A549 (cell line): ENCODE measurements around the gene GNG12. TPM values are rescaled to one million over a fixed set of nuclear protein-coding genes. Genes with fewer than 3 reads are reported as not detected.

Source experiments
- ATAC-seq, 2 experiments: fragments of 200-7000 bp in 1 of 2; fragments of >200 bp in 1 of 2; cut with Nextera tagmentation in 1 of 2; cut with Tn5 transposase in 1 of 2; 3 replicates each; pipeline versions ENCODE4 v1.8.0 to v1.9.1; 2018 to 2020; ENCODE audit warnings: mild to moderate bottlenecking in 1 of 2, moderate library complexity in 1 of 2
- CTCF ChIA-PET: fragments of 300-600 bp; sonication (Branson Sonifier 250); formaldehyde crosslinking; extraction: SDS; loops from one replicate; lab custom pipeline; 2021; ENCODE audit warnings: antibody characterized with exemption, inconsistent platforms; lab: Yijun Ruan, JAX
- POLR2A ChIA-PET: fragments of 350-600 bp; formaldehyde crosslinking; extraction: SDS; loops from one replicate; lab custom pipeline; 2021; ENCODE audit warnings: antibody characterized with exemption, inconsistent platforms; lab: Yijun Ruan, JAX
- DNase-seq, 2 experiments: peaks; one replicate each; pipeline versions ENCODE4 v3.0.0 to v3.0.0-alpha.2; 2011 to 2016; ENCODE audit warnings: low read depth in 1 of 2, low spot score in 1 of 2
- FAIRE-seq: peaks from 2 replicates; lab custom pipeline; 2011; peaks lifted over from hg19 to GRCh38; lab: Jason Lieb, UNC
- H3K27ac ChIP-seq, 2 experiments: fragments of >200 bp; sonication (Bioruptor Twin); formaldehyde crosslinking; 3 replicates each; pipeline ENCODE4 v1.5.1; 2016 to 2017
- H3K4me1 ChIP-seq: fragments of >200 bp; sonication (Bioruptor Twin); formaldehyde crosslinking; 3 replicates; pipeline ENCODE4 v1.6.1; 2016
- H3K4me2 ChIP-seq: fragments of >200 bp; sonication (Bioruptor Twin); formaldehyde crosslinking; 3 replicates; pipeline ENCODE4 v1.6.1; 2016
- H3K4me3 ChIP-seq: fragments of >200 bp; sonication (Bioruptor Twin); formaldehyde crosslinking; 3 replicates; pipeline ENCODE4 v1.5.1; 2016
- H3K9me3 ChIP-seq: fragments of >200 bp; sonication (Bioruptor Twin); formaldehyde crosslinking; 3 replicates; pipeline ENCODE4 v1.6.1; 2016
- BHLHE40 ChIP-seq: IDR thresholded peaks from 2 replicates; pipeline ENCODE4 v1.6.1; 2012; ENCODE audit warnings: low read depth, low read length, inconsistent platforms
- CBX2 ChIP-seq: fragments of 200-600 bp; sonication (generic); IDR thresholded peaks from 2 replicates; pipeline ENCODE4 v1.6.1; 2016; ENCODE audit warnings: low read depth, mild to moderate bottlenecking, borderline replicate concordance
- CEBPB ChIP-seq, 2 experiments: fragments of >200 bp in 1 of 2; sonication (Bioruptor Twin) in 1 of 2; formaldehyde crosslinking in 1 of 2; IDR thresholded peaks; 2 replicates each; pipeline ENCODE4 v1.6.1; 2012 to 2016
- CHD2 ChIP-seq: fragments of 150-350 bp; IDR thresholded peaks from 2 replicates; pipeline ENCODE4 v1.6.1; 2014; ENCODE audit warnings: low read length; ENCODE audit not compliant: partially characterized antibody
- EHMT2 ChIP-seq: fragments of 200-600 bp; sonication (generic); IDR thresholded peaks from 2 replicates; pipeline ENCODE4 v1.6.1; 2016; ENCODE audit warnings: antibody characterized with exemption, low read depth, mild to moderate bottlenecking, moderate library complexity
- ELK1 ChIP-seq: fragments of 150-350 bp; IDR thresholded peaks from 2 replicates; pipeline ENCODE4 v1.6.1; 2014; ENCODE audit warnings: low read depth, mild to moderate bottlenecking, low read length
- EP300 ChIP-seq, 2 experiments: fragments of >200 bp; sonication (Bioruptor Twin); formaldehyde crosslinking; IDR thresholded peaks; 2 replicates in 1 of 2; 3 replicates in 1 of 2; pipeline ENCODE4 v1.6.1; 2016 to 2017
- FOSL2 ChIP-seq, 2 experiments: fragments of 450-650 bp in 1 of 2; fragments of >200 bp in 1 of 2; sonication (Bioruptor Twin) in 1 of 2; formaldehyde crosslinking; IDR thresholded peaks; 2 replicates each; pipeline versions ENCODE4 v1.5.0 to v1.6.1; 2016 to 2020; ENCODE audit warnings: mild to moderate bottlenecking in 1 of 2, moderate library complexity in 1 of 2
- GATA3 ChIP-seq: IDR thresholded peaks from 2 replicates; pipeline ENCODE4 v1.6.1; 2012; ENCODE audit warnings: borderline replicate concordance
- HEYL ChIP-seq: fragments of 250-450 bp; sonication (Bioruptor Pico); IDR thresholded peaks from 2 replicates; pipeline ENCODE4 v1.8.0; 2021; ENCODE audit warnings: mild to moderate bottlenecking, moderate library complexity
- HMGXB4 ChIP-seq: fragments of 250-450 bp; sonication (Bioruptor Pico); IDR thresholded peaks from 2 replicates; pipeline ENCODE4 v1.5.0; 2021; ENCODE audit warnings: mild to moderate bottlenecking, moderate library complexity, borderline replicate concordance
- HOXB5 ChIP-seq: fragments of 250-450 bp; sonication (Bioruptor Pico); IDR thresholded peaks from 2 replicates; pipeline ENCODE4 v1.5.0; 2020; ENCODE audit warnings: mild to moderate bottlenecking, moderate library complexity
- KDM5A ChIP-seq: fragments of 200-600 bp; sonication (generic); IDR thresholded peaks from 2 replicates; pipeline ENCODE4 v1.6.1; 2016; ENCODE audit warnings: antibody characterized with exemption, mild to moderate bottlenecking
- MYC ChIP-seq: IDR thresholded peaks from 2 replicates; pipeline ENCODE4 v1.6.1; 2012; ENCODE audit warnings: mild to moderate bottlenecking, inconsistent platforms, low read length, improper control_type of control experiment, borderline replicate concordance
- POLR2A ChIP-seq: IDR thresholded peaks from 2 replicates; pipeline ENCODE4 v1.6.1; 2012; ENCODE audit warnings: mild to moderate bottlenecking, low read length
- POLR2AphosphoS2 ChIP-seq: conservative IDR thresholded peaks from 2 replicates; pipeline ENCODE4 v1.6.1; 2012; ENCODE audit warnings: low read length, improper control_type of control experiment, inconsistent platforms
- RCOR1 ChIP-seq: fragments of 150-350 bp; IDR thresholded peaks from 2 replicates; pipeline ENCODE4 v1.6.1; 2014; ENCODE audit warnings: antibody characterized with exemption, low read length, low read depth
- RFX5 ChIP-seq: fragments of 450-650 bp; IDR thresholded peaks from 2 replicates; pipeline ENCODE4 v1.7.1; 2014; ENCODE audit warnings: antibody characterized with exemption, mild to moderate bottlenecking, moderate library complexity
- TFCP2L1 ChIP-seq: fragments of 250-450 bp; sonication (Bioruptor Pico); IDR thresholded peaks from 2 replicates; pipeline ENCODE4 v1.5.0; 2021; ENCODE audit warnings: mild to moderate bottlenecking
- TP53 ChIP-seq: fragments of 250-450 bp; sonication (Bioruptor Pico); IDR thresholded peaks from 2 replicates; pipeline ENCODE4 v1.5.0; 2021; ENCODE audit warnings: mild to moderate bottlenecking, moderate library complexity
- ZC3H11A ChIP-seq: fragments of 450-650 bp; IDR thresholded peaks from 2 replicates; pipeline ENCODE4 v1.6.1; 2014; ENCODE audit warnings: antibody characterized with exemption, mild to moderate bottlenecking
- ZFP36 ChIP-seq: fragments of 450-650 bp; IDR thresholded peaks from 2 replicates; pipeline ENCODE4 v1.6.1; 2014; ENCODE audit warnings: borderline replicate concordance; ENCODE audit not compliant: partially characterized antibody
- ZNF302 ChIP-seq: fragments of 250-450 bp; sonication (Bioruptor Pico); IDR thresholded peaks from 2 replicates; pipeline ENCODE4 v1.9.0; 2021; ENCODE audit warnings: inconsistent platforms, mild to moderate bottlenecking, moderate library complexity
- WGBS: methylation state at CpG from one replicate; pipeline ENCODE4 v1.1.6; 2017; ENCODE audit errors: missing lambda C conversion rate; 5-methylcytosine and 5-hydroxymethylcytosine counted together
- polyA plus RNA-seq, 4 experiments: library from polyadenylated mRNA; depleted of rRNA in 3 of 4; stranded (reverse); fragments of >200 nt; fragmentation: RNase III in 1 of 4; extraction: RNeasy Plus Mini Kit Qiagen cat#74134 plus additional on column Dnase treatment in 1 of 4; gene quantifications; 2 replicates in 3 of 4; 3 replicates in 1 of 4; pipeline ENCODE4 v1.2.3, GENCODE V29; 2011 to 2017
- TF ChIP-seq, protein P1 (sequence below): fragments of >200 bp; sonication (Bioruptor Twin); formaldehyde crosslinking; IDR thresholded peaks from 3 replicates; pipeline ENCODE4 v1.6.1; 2016
- TF ChIP-seq, protein P2 (sequence below): fragments of 450-650 bp; IDR thresholded peaks from 2 replicates; pipeline ENCODE4 v1.6.1; 2014; ENCODE audit warnings: antibody characterized with exemption
- TF ChIP-seq, protein P3 (sequence below): IDR thresholded peaks from 2 replicates; pipeline ENCODE4 v1.6.1; 2012; ENCODE audit warnings: low read depth, borderline replicate concordance
- TF ChIP-seq, protein P4 (sequence below): IDR thresholded peaks from 2 replicates; pipeline ENCODE4 v1.6.1; 2012
- TF ChIP-seq, protein P5 (sequence below): IDR thresholded peaks from 2 replicates; pipeline ENCODE4 v1.6.1; 2012

The GNG12 gene
- polyA plus RNA-seq, 2 of the 4 experiments (the other 2 are of a cell fraction): 91.8 to 132 TPM

GRCh38 chr1:67814121-67814772 lies 19.0 kb downstream of the GNG12 start:
- 78% methylated on average over 3 of the region's 3 CpGs for WGBS
- TF ChIP-seq CBX2: no peak
- no peak for TF ChIP-seq TFCP2L1 (CRISPR knock-in tag)
- TF ChIP-seq CHD2: no peak
- TF ChIP-seq RFX5: no peak
- TF ChIP-seq, protein P1, sequence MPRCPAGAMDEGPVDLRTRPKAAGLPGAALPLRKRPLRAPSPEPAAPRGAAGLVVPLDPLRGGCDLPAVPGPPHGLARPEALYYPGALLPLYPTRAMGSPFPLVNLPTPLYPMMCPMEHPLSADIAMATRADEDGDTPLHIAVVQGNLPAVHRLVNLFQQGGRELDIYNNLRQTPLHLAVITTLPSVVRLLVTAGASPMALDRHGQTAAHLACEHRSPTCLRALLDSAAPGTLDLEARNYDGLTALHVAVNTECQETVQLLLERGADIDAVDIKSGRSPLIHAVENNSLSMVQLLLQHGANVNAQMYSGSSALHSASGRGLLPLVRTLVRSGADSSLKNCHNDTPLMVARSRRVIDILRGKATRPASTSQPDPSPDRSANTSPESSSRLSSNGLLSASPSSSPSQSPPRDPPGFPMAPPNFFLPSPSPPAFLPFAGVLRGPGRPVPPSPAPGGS: no peak
- no peak for TF ChIP-seq RCOR1
- TF ChIP-seq, protein P2, sequence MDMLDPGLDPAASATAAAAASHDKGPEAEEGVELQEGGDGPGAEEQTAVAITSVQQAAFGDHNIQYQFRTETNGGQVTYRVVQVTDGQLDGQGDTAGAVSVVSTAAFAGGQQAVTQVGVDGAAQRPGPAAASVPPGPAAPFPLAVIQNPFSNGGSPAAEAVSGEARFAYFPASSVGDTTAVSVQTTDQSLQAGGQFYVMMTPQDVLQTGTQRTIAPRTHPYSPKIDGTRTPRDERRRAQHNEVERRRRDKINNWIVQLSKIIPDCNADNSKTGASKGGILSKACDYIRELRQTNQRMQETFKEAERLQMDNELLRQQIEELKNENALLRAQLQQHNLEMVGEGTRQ: no peak
- TF ChIP-seq HEYL (CRISPR knock-in tag): no peak
- TF ChIP-seq, protein P3, sequence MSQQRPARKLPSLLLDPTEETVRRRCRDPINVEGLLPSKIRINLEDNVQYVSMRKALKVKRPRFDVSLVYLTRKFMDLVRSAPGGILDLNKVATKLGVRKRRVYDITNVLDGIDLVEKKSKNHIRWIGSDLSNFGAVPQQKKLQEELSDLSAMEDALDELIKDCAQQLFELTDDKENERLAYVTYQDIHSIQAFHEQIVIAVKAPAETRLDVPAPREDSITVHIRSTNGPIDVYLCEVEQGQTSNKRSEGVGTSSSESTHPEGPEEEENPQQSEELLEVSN: no peak
- TF ChIP-seq EP300 (IDR thresholded peaks at IDR 0.05): no peak
- no peak for TF ChIP-seq EHMT2
- TF ChIP-seq POLR2A: no peak
- TF ChIP-seq POLR2AphosphoS2: no peak
- TF ChIP-seq GATA3: no peak
- TF ChIP-seq HOXB5 (CRISPR knock-in tag): no peak
- no peak for TF ChIP-seq HMGXB4 (CRISPR knock-in tag)
- TF ChIP-seq, protein P4, sequence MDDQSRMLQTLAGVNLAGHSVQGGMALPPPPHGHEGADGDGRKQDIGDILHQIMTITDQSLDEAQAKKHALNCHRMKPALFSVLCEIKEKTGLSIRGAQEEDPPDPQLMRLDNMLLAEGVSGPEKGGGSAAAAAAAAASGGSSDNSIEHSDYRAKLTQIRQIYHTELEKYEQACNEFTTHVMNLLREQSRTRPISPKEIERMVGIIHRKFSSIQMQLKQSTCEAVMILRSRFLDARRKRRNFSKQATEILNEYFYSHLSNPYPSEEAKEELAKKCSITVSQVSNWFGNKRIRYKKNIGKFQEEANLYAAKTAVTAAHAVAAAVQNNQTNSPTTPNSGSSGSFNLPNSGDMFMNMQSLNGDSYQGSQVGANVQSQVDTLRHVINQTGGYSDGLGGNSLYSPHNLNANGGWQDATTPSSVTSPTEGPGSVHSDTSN: no peak
- TF ChIP-seq KDM5A: no peak
- no peak for TF ChIP-seq FOSL2 (IDR thresholded peaks at IDR 0.05)
- no peak for TF ChIP-seq FOSL2 (CRISPR knock-in tag; IDR thresholded peaks at IDR 0.05)
- TF ChIP-seq ZC3H11A: no peak
- TF ChIP-seq, all 56 proteins: peak for 0
- ChIA-PET CTCF (interaction anchor here (0.6 to 1.4 kb wide), 4 partner anchors 21 to 206 kb away, joined by 3 to 4 read pairs (median 3); no protein-coding TSS in a partner anchor), POLR2A (no interaction called here)
- ATAC-seq: no peak
- DNase-seq: no peak
- peaks cover 46% of the 10 kb centered on the region for H3K4me1 ChIP-seq
- H3K9me3 ChIP-seq: no peaks in the 10 kb centered on the region
- no peak overlapping the region; a peak in 1 of 6 replicates for H3K27ac ChIP-seq
- peak overlapping the region; percentile 10; the same call in 1 of the 3 replicates for H3K4me2 ChIP-seq
- H3K4me3 ChIP-seq: no peak overlapping the region
- FAIRE-seq: no peak

- no peak for FAIRE-seq
- Histone ChIP-seq H3K4me2 (no peak overlapping the region), H3K9me3 (no peaks in the 10 kb centered on the region), H3K4me3 (no peak overlapping the region), H3K27ac (no peak overlapping the region), H3K4me1 (peaks cover 27% of the 10 kb centered on the region)
- CTCF ChIA-PET: interaction anchor here (1.3 to 1.9 kb wide), 2 partner anchors 41 to 45 kb away, joined by 3 to 5 read pairs; no protein-coding TSS in a partner anchor
- POLR2A ChIA-PET: no interaction called here
- ATAC-seq: no peak
- DNase-seq: no peak
- 98% methylated on average over 2 of the region's 2 CpGs for WGBS
- TF ChIP-seq ZFP36 (no peak), ZNF302 (CRISPR knock-in tag) (no peak), TP53 (no peak), ELK1 (no peak), MYC (no peak), CEBPB (IDR thresholded peaks at IDR 0.05) (no peak), EP300 (IDR thresholded peaks at IDR 0.05) (no peak), BHLHE40 (no peak), KDM5A (no peak)
- TF ChIP-seq, protein P1: no peak
- TF ChIP-seq, protein P5, sequence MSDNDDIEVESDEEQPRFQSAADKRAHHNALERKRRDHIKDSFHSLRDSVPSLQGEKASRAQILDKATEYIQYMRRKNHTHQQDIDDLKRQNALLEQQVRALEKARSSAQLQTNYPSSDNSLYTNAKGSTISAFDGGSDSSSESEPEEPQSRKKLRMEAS: no peak
Observed at GRCh38 chr1:67812226-67812625, 21.0 kb downstream of the GNG12 start.
